ENCODE data around the gene EEF1E1.

EEF1E1 gene

GRCh38 chr6:8102122-8102958 lies at the start of gene EEF1E1:
Gene EEF1E1, minus strand, starts transcription at chr6:8102548. Its CDS starts 27 bp downstream, at chr6:8102521.
- no peak for TF ChIP-seq CTCF (IDR thresholded peaks at IDR 0.05; ENCODE audit: extremely low read depth, missing control alignments)
- DNase-seq (ENCODE audit: low spot score) = peak; percentile 93

- no peak for TF ChIP-seq CTCF (IDR thresholded peaks at IDR 0.05; ENCODE audit: extremely low read depth, missing control alignments)
- DNase-seq (ENCODE audit: low spot score) = no peak
Measured at GRCh38 chr6:8149350-8149749, 47.0 kb upstream of the EEF1E1 start.

- no peak for DNase-seq (ENCODE audit: low spot score)
- TF ChIP-seq CTCF (IDR thresholded peaks at IDR 0.05; ENCODE audit: extremely low read depth, missing control alignments) = no peak
Measured at GRCh38 chr6:8143945-8144344, 41.6 kb upstream of the EEF1E1 start.

GRCh38 chr6:8139451-8139850 lies 37.1 kb upstream of the EEF1E1 start:
- DNase-seq (ENCODE audit: low spot score) = no peak
- no peak for TF ChIP-seq CTCF (IDR thresholded peaks at IDR 0.05; ENCODE audit: extremely low read depth, missing control alignments)

- no peak for TF ChIP-seq CTCF (IDR thresholded peaks at IDR 0.05; ENCODE audit: extremely low read depth, missing control alignments)
- DNase-seq (ENCODE audit: low spot score) = no peak
Measured at GRCh38 chr6:8137529-8137939, 35.2 kb upstream of the EEF1E1 start.

GRCh38 chr6:8135276-8135675 lies 32.9 kb upstream of the EEF1E1 start:
- TF ChIP-seq CTCF (IDR thresholded peaks at IDR 0.05; ENCODE audit: extremely low read depth, missing control alignments) = no peak
- no peak for DNase-seq (ENCODE audit: low spot score)

- DNase-seq (ENCODE audit: low spot score) = no peak
- no peak for TF ChIP-seq CTCF (IDR thresholded peaks at IDR 0.05; ENCODE audit: extremely low read depth, missing control alignments)
Measured at GRCh38 chr6:8132130-8132529, 29.8 kb upstream of the EEF1E1 start.
